ENCODE results near the gene LRRC38.

GRCh38 chr1:13505020-13505419 lies 8.8 kb downstream of the LRRC38 start:
- TF ChIP-seq EZH2 (IDR thresholded peaks at IDR 0.05; ENCODE audit: borderline replicate concordance, low read length) (no peak), CTCF (IDR thresholded peaks at IDR 0.05; ENCODE audit: low read length) (no peak)

All from OCI-LY1 (cell line).